Dermis blood vessel endothelial cell (primary cell): ENCODE data around the gene TCN2. TPM values are rescaled to one million over a fixed set of nuclear protein-coding genes. Genes with fewer than 3 reads are reported as not detected.
"Not testable (repeated sequence)": the region's sequence is repeated elsewhere in the genome, so short reads cannot be mapped to it uniquely, and the experiment has no call there.

Experiments used
- DNase-seq: peaks from one replicate; pipeline ENCODE4 v3.0.0; 2010
- total RNA-seq: library from RNA; depleted of rRNA; stranded (reverse); fragments of >200 nt; gene quantifications from 2 replicates; pipeline ENCODE4 v1.2.3, GENCODE V29; 2014

TCN2 gene
- total RNA-seq, 1 donor from 2014 or later = 101 TPM

GRCh38 chr22:30649430-30650007, 42.5 kb downstream of the TCN2 start:
- DNase-seq = peak; percentile 88

- DNase-seq = peak; percentile 75
Measured at GRCh38 chr22:30650508-30651116, 43.6 kb downstream of the TCN2 start.

GRCh38 chr22:30652852-30653251, 45.9 kb downstream of the TCN2 start:
- no peak for DNase-seq

- no peak for DNase-seq
Measured at GRCh38 chr22:30654361-30654760, 47.4 kb downstream of the TCN2 start.

GRCh38 chr22:30655532-30655931, 48.6 kb downstream of the TCN2 start:
- DNase-seq = no peak

GRCh38 chr22:30662040-30662439, 55.1 kb downstream of the TCN2 start:
- no peak for DNase-seq

GRCh38 chr22:30664798-30665197, 57.8 kb downstream of the TCN2 start:
- DNase-seq = no peak

- DNase-seq = no peak
Measured at GRCh38 chr22:30665266-30665665, 58.3 kb downstream of the TCN2 start.

GRCh38 chr22:30665786-30666185, 58.8 kb downstream of the TCN2 start:
- DNase-seq = no peak

GRCh38 chr22:30667107-30667493, 60.1 kb downstream of the TCN2 start:
- DNase-seq = peak; percentile 23

GRCh38 chr22:30667494-30668385, 60.8 kb downstream of the TCN2 start, which contains the start of gene DUSP18:
Gene DUSP18 (minus strand): TSS chr22:30667875. CDS start chr22:30664003, 3,872 bp downstream.
- DNase-seq = peak; percentile 93

GRCh38 chr22:30668386-30668710, 61.4 kb downstream of the TCN2 start:
- DNase-seq = no peak

GRCh38 chr22:30671071-30671470, 64.1 kb downstream of the TCN2 start:
- DNase-seq = no peak

- no peak for DNase-seq
Measured at GRCh38 chr22:30673136-30673535, 66.2 kb downstream of the TCN2 start.

GRCh38 chr22:30674482-30674881, 67.5 kb downstream of the TCN2 start:
- no peak for DNase-seq

- no peak for DNase-seq
Measured at GRCh38 chr22:30675436-30675835, 68.5 kb downstream of the TCN2 start.

GRCh38 chr22:30676565-30676964, 69.6 kb downstream of the TCN2 start:
- not testable (repeated sequence) for DNase-seq

Other genes with a start within 250 kb of the TCN2 start
- gene RNF215, start 219.8 kb upstream of the TCN2 start, total RNA-seq = 15.1 and 29.3 TPM in 2 replicates
- gene SEC14L2, start 210.2 kb upstream of the TCN2 start, total RNA-seq = 16.2 and 17.0 TPM in 2 replicates
- 31.7 and 36.8 TPM in 2 replicates for gene MTFP1, start 181.4 kb upstream of the TCN2 start, total RNA-seq
- gene SEC14L3, start 135.2 kb upstream of the TCN2 start, total RNA-seq = not detected in 2 replicates
- 0.17 and 0.74 TPM in 2 replicates for gene SEC14L4, start 101.5 kb upstream of the TCN2 start, total RNA-seq
- gene SEC14L6, start 60.4 kb upstream of the TCN2 start, total RNA-seq = 0.05 and 0.34 TPM in 2 replicates
- gene GAL3ST1, start 32.5 kb upstream of the TCN2 start, total RNA-seq = 0.05 and 0.17 TPM in 2 replicates
- 67.2 and 98.6 TPM in 2 replicates for gene PES1, start 15.3 kb upstream of the TCN2 start, total RNA-seq
- gene SLC35E4, start 28.6 kb downstream of the TCN2 start, total RNA-seq = 30.8 and 40.7 TPM in 2 replicates
- 14.0 and 15.4 TPM in 2 replicates for gene DUSP18, start 60.7 kb downstream of the TCN2 start, total RNA-seq
- gene OSBP2, start 87.7 kb downstream of the TCN2 start, total RNA-seq = 14.4 and 18.0 TPM in 2 replicates